HG02852 (cell line): ENCODE results near the gene INSL3.
"Not testable (repeated sequence)": the region's sequence is repeated elsewhere in the genome, so short reads cannot be mapped to it uniquely, and the experiment has no call there.

Experiments used
- ATAC-seq: cut with Tn5 transposase; IDR thresholded peaks from one replicate; pipeline ENCODE4 v1.9.1; 2021; ENCODE audit warnings: mild to moderate bottlenecking, moderate library complexity; ENCODE audit not compliant: unreplicated experiment

The INSL3 gene

GRCh38 chr19:17826508-17827056 is 5.3 kb upstream of the INSL3 start:
- ATAC-seq: no peak

- no peak for ATAC-seq
Observed at GRCh38 chr19:17824339-17824738, 3.0 kb upstream of the INSL3 start.

- no peak for ATAC-seq
Observed at GRCh38 chr19:17817668-17818363, 3.5 kb downstream of the INSL3 start.

- no peak for ATAC-seq
Observed at GRCh38 chr19:17812099-17812498, 9.2 kb downstream of the INSL3 start.

GRCh38 chr19:17811681-17812080 is 9.6 kb downstream of the INSL3 start:
- no peak for ATAC-seq

- no peak for ATAC-seq
Observed at GRCh38 chr19:17811103-17811502, 10.2 kb downstream of the INSL3 start.

GRCh38 chr19:17807731-17808316 is 13.5 kb downstream of the INSL3 start:
- ATAC-seq: no peak

GRCh38 chr19:17806945-17807344 is 14.4 kb downstream of the INSL3 start:
- no peak for ATAC-seq

- ATAC-seq: no peak
Observed at GRCh38 chr19:17805427-17805826, 15.9 kb downstream of the INSL3 start.

- ATAC-seq: no peak
Observed at GRCh38 chr19:17803264-17803896, 17.9 kb downstream of the INSL3 start.

- no peak for ATAC-seq
Observed at GRCh38 chr19:17802137-17802858, 19.0 kb downstream of the INSL3 start.

- ATAC-seq: not testable (repeated sequence)
Observed at GRCh38 chr19:17798599-17798998, 22.7 kb downstream of the INSL3 start.

GRCh38 chr19:17797424-17798201 is 23.7 kb downstream of the INSL3 start:
- ATAC-seq: no peak

GRCh38 chr19:17796838-17797423 is 24.4 kb downstream of the INSL3 start:
- ATAC-seq: no peak

GRCh38 chr19:17796013-17796837 is 25.1 kb downstream of the INSL3 start:
- no peak for ATAC-seq

- ATAC-seq: no peak
Observed at GRCh38 chr19:17795495-17795856, 25.8 kb downstream of the INSL3 start.

- ATAC-seq: no peak
Observed at GRCh38 chr19:17794731-17795494, 26.4 kb downstream of the INSL3 start, which contains the start of gene B3GNT3. B3GNT3 (plus strand) TSS chr19:17795138; CDS start chr19:17807808, 12,670 bp downstream.

GRCh38 chr19:17794412-17794730 is 26.9 kb downstream of the INSL3 start:
- ATAC-seq: no peak
